GM18498 (cell line): ENCODE results near the gene RNF175.
A peak's percentile ranks its signal among the peaks of the same experiment; 100 is the strongest.

ENCODE experiments used
- ATAC-seq: cut with Tn5 transposase; IDR thresholded peaks from one replicate; pipeline ENCODE4 v1.9.1; 2021; ENCODE audit warnings: mild to moderate bottlenecking, moderate library complexity; ENCODE audit not compliant: unreplicated experiment

Gene RNF175

GRCh38 chr4:153759407-153760316 is at the start of gene RNF175:
Gene RNF175, minus strand, starts transcription at chr4:153760024. Its CDS starts 162 bp downstream, at chr4:153759862.
- no peak for ATAC-seq

GRCh38 chr4:153809307-153809706 is 49.5 kb upstream of the RNF175 start:
- ATAC-seq = peak; percentile 77

GRCh38 chr4:153808175-153808574 is 48.4 kb upstream of the RNF175 start:
- ATAC-seq = no peak

- no peak for ATAC-seq
Measured at GRCh38 chr4:153806073-153806472, 46.2 kb upstream of the RNF175 start.

GRCh38 chr4:153804722-153805121 is 44.9 kb upstream of the RNF175 start:
- no peak for ATAC-seq

- no peak for ATAC-seq
Measured at GRCh38 chr4:153799694-153800074, 39.9 kb upstream of the RNF175 start.

GRCh38 chr4:153798901-153799693 is 39.3 kb upstream of the RNF175 start:
- no peak for ATAC-seq

GRCh38 chr4:153798420-153798819 is 38.6 kb upstream of the RNF175 start:
- no peak for ATAC-seq

- ATAC-seq = no peak
Measured at GRCh38 chr4:153794006-153794405, 34.2 kb upstream of the RNF175 start.

- no peak for ATAC-seq
Measured at GRCh38 chr4:153792618-153793247, 32.9 kb upstream of the RNF175 start.

- no peak for ATAC-seq
Measured at GRCh38 chr4:153791746-153792617, 32.2 kb upstream of the RNF175 start.

- ATAC-seq = peak; percentile 45
Measured at GRCh38 chr4:153790962-153791551, 31.2 kb upstream of the RNF175 start.

- ATAC-seq = no peak
Measured at GRCh38 chr4:153790500-153790865, 30.7 kb upstream of the RNF175 start.

- no peak for ATAC-seq
Measured at GRCh38 chr4:153789741-153790499, 30.1 kb upstream of the RNF175 start.

GRCh38 chr4:153788413-153789276 is 28.8 kb upstream of the RNF175 start, which contains the start of gene SFRP2:
Gene SFRP2, minus strand, starts transcription at chr4:153789083. Its CDS starts 248 bp downstream, at chr4:153788835.
- ATAC-seq = no peak

GRCh38 chr4:153788051-153788412 is 28.2 kb upstream of the RNF175 start:
- no peak for ATAC-seq

- ATAC-seq = no peak
Measured at GRCh38 chr4:153787575-153787974, 27.8 kb upstream of the RNF175 start.

GRCh38 chr4:153787061-153787560 is 27.3 kb upstream of the RNF175 start:
- ATAC-seq = no peak
